ENCODE measurements around the gene CHRND. TPM values are rescaled to one million over a fixed set of nuclear protein-coding genes. Genes with fewer than 3 reads are reported as not detected.

The CHRND gene
- total and polyA plus RNA-seq, 2 of the 4 experiments (the other 2 are of a cell fraction): not detected

DNA sequence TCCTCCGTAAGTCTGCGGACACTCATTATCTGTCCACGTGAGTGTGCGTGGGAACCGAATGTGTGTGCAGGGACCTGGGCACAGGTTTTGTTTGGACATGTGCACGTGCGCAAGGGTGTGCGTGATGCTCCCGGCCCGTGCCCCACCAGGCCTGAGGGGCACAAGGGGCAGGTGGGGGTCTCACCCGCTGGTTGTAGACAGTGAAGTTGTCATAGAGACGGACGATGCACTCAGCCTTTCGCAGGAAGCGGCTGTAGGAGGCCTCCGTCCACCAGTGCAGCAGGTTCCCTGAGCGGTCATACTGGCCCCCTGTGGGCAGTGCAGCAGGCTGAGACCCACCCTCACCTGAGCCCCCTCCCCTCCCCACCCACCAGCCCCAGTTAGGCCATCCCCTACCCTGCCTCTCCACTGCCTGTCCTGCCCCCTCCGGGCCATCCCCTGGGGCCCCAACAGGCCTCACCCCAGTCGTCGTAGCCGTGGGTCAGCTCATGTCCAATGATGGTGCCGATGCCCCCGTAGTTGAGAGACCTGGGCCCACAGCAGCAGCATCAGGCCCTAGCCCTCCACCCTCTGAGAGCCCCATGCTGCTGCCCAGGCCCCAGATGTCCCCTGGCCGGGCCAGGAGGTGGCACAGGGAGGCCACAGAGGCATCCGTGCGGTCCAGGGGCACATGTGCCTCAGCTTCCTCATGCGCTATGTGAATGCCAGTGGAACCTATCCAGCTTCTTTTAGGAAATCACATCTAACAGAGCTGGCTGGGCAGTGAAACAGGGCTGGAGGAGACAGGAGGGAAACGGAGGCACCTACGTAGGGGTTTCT, 44.4 kb upstream of the CHRND start:
- H3K4ac ChIP-seq (ENCODE audit: low read depth, low read length): no peak overlapping the region
- no peaks in the 10 kb centered on the region for H3K4me1 ChIP-seq (ENCODE audit: control insufficient read depth, insufficient read depth, low read length)
- H4K91ac ChIP-seq (ENCODE audit: insufficient read depth, low read depth, low read length): no peak overlapping the region
- H3K79me1 ChIP-seq (ENCODE audit: low read depth in 1 of 2, low read length in 2 of 2): no peaks in the 10 kb centered on the region
- POLR2A ChIA-PET (ENCODE audit: unreplicated experiment): no interaction called here
- no peaks in the 10 kb centered on the region for H3K9me1 ChIP-seq (ENCODE audit: insufficient read depth, low read length)
- H2AK9ac ChIP-seq (replicated peaks; ENCODE audit: low read depth, low read length, poor library complexity): no peak overlapping the region
- intact Hi-C loops (cut with micrococcal nuclease) (no loop called here), in situ Hi-C loops (cut with MboI; ENCODE audit: low sequenced_read_pairs) (no loop called here), dilution Hi-C loops (cut with HindIII; ENCODE audit: low sequenced_read_pairs, unreplicated experiment) (no loop called here)
- H3K36me3 ChIP-seq (ENCODE audit: control insufficient read depth, insufficient read depth, low read length): no peaks in the 10 kb centered on the region
- no peaks in the 10 kb centered on the region for H3K9me3 ChIP-seq (ENCODE audit: control insufficient read depth, insufficient read depth, low read length)
- no TSS peak for BruUV-seq (replicated peaks)
- no peak overlapping the region for H3K4me3 ChIP-seq (ENCODE audit: insufficient read depth, low read depth, low read length)
- H2BK15ac ChIP-seq (ENCODE audit: low read depth, low read length): no peak overlapping the region
- H4K8ac ChIP-seq (ENCODE audit: low read depth in 2 of 2, low read length in 2 of 2): no peak overlapping the region
- H4K20me1 ChIP-seq (ENCODE audit: insufficient read depth, low read length): no peaks in the 10 kb centered on the region; the same call in 1 of the 2 replicates
- H3K18ac ChIP-seq (ENCODE audit: low read depth, low read length): no peak overlapping the region
- peaks cover 51% of the 10 kb centered on the region for H3K27me3 ChIP-seq (ENCODE audit: control insufficient read depth, insufficient read depth, low read length)
- DNase-seq: no peak
- no peak overlapping the region for H3K56ac ChIP-seq (ENCODE audit: extremely low read depth, insufficient read depth, low read length)
- no peak overlapping the region for H2AK5ac ChIP-seq (ENCODE audit: low read depth, low read length)
- H2BK5ac ChIP-seq (ENCODE audit: low read depth, low read length, poor library complexity, severe bottlenecking): no peak overlapping the region
- H3K14ac ChIP-seq (replicated peaks; ENCODE audit: low read depth, low read length): no peak overlapping the region
- no peak for ATAC-seq (ENCODE audit: low read depth)
- WGBS, 2 experiments (ENCODE audit: extremely low coverage in 2 of 2, insufficient read length in 1 of 2): 100% methylated on average over 1 of the region's 29 CpGs; no CpG with 5 or more reads in 1 of the 2 experiments
- H2BK20ac ChIP-seq (ENCODE audit: low read depth, low read length): no peak overlapping the region
- H4K5ac ChIP-seq (ENCODE audit: low read depth, low read length): no peak overlapping the region
- H3K23ac ChIP-seq (ENCODE audit: low read depth, low read length): no peak overlapping the region
- no peak overlapping the region for H2AFZ ChIP-seq (replicated peaks; ENCODE audit: low read length, poor library complexity)
- no peak for TF ChIP-seq CHD1 (IDR thresholded peaks at IDR 0.05; ENCODE audit: low read depth, low read length)
- TF ChIP-seq, protein P1, sequence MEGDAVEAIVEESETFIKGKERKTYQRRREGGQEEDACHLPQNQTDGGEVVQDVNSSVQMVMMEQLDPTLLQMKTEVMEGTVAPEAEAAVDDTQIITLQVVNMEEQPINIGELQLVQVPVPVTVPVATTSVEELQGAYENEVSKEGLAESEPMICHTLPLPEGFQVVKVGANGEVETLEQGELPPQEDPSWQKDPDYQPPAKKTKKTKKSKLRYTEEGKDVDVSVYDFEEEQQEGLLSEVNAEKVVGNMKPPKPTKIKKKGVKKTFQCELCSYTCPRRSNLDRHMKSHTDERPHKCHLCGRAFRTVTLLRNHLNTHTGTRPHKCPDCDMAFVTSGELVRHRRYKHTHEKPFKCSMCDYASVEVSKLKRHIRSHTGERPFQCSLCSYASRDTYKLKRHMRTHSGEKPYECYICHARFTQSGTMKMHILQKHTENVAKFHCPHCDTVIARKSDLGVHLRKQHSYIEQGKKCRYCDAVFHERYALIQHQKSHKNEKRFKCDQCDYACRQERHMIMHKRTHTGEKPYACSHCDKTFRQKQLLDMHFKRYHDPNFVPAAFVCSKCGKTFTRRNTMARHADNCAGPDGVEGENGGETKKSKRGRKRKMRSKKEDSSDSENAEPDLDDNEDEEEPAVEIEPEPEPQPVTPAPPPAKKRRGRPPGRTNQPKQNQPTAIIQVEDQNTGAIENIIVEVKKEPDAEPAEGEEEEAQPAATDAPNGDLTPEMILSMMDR (conservative IDR thresholded peaks at IDR 0.05; ENCODE audit: low read depth, low read length): no peak
- H2BK120ac ChIP-seq (ENCODE audit: low read depth, low read length): no peak overlapping the region
- H3K27ac ChIP-seq (ENCODE audit: insufficient read depth, low read length): no peak overlapping the region
- CTCF ChIA-PET: no interaction called here
- no peak overlapping the region for H3K9ac ChIP-seq (ENCODE audit: low read depth, low read length)
- no peak overlapping the region for H3K4me2 ChIP-seq (ENCODE audit: low read depth, low read length)
